GM03348 (cell line): Measurements from ENCODE around the gene RTN4RL2.
A peak's percentile ranks its signal among the peaks of the same experiment; 100 is the strongest.

Source experiments
- DNase-seq: peaks from one replicate; pipeline ENCODE4 v3.0.0; 2012; ENCODE audit warnings: low spot score

RTN4RL2 gene

DNA sequence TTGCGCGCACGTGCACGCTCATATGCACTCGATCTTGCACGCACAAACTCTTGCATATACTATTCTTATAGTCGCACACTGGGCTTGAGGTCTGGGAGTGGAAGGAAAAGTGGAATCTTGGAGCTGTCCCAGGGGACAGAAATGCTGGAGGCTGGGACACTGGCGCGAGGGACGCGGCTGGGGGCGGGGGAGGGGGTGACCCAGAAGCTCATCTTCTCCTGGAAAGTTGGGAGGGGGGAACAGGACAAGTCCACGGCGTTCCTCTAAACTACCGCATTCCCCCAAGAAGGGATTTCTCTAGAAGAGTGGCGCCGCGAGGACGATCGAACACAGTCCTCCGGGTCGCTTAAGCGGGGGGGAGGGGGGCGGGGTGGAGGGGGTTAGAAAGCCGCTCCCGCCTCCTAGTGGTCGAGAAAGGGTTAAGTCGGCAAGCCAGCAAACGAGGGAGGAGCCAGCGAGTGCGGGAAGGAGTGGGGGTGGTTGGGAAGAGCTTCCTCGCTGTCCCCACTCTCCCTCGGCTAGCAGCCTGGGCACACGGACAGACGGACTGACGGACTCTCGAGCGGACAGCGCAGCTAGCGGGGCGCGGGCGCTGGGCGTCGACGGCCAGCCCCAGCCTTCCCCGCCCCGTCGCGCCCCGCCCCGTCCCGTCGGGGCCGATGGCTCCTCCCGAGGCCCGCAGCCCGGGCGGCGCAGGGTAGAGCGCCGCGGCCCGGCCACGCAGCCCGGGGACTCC is at the start of gene RTN4RL2:
Gene RTN4RL2 (plus strand): TSS at position 507 of the 736 bp plus-strand sequence. CDS start 338 bp downstream, outside the sequence.
- DNase-seq: peak; percentile 60

DNA sequence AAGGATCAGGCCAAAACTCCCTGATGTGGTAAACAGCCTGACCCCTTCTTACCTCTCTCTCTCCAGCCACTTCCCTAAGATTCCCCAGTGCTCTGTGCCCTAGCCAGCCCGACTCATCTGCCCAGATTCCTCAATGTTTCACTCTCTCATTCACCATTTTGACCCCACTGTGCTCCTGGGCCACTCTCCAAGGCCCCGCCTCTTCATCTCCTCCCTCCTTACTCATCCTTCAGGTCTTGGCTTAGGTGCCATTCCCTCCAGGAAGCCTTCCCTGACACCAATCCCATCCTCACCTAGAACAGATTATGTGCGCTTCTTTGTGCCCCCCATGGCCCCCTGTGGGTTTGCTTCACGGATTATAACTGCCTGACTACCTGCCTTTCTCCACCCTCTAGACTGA is 46.6 kb upstream of the RTN4RL2 start:
- DNase-seq: no peak

DNA sequence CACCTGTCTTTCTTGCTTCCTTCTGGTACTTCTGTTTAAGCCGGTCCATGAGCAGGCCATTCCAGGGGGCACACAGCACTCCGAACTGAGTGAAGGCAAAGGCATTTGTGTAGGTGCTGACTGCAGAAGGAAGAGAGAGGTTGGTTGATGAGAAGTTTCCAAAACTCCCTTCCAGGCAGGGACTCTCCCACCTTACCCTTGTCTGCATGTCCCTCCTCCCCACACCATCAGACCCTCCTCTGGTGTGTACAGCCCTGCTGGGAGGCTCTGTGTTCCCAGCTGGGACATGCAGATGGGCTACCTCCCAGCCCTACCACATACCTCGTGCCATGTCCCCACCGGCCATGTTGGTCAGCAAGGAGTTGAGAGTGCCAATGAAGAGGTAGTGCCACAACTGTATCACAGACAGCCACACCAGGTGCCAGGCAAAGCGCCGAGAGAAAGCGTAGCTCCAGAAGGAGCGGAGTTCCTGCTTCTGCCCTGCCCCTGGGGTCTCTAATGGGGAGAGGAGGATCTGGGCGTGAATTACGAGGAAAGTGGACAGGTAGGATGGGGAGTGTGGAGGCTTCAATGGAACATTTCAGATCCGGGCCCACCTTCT is 45.6 kb upstream of the RTN4RL2 start:
- DNase-seq: no peak

DNA sequence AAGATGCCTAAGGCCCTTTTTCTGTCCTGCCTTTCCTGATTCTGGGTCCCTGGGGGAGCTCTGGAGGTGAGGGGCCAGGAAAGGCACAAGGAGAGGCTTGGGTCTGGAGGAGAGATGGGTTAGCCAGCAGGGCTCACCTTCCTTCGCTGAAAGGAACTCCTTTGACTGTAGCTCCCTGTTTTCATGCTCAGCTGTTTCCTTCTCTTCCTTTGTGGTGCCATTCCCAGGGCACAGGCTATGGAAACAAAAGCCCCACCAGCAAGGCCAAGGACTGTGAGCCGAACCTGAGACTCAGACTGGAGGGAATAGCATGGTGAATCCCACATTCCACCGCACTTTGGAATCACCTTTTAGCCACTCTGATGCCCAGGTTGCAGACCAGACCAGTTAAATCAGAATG is 43.9 kb upstream of the RTN4RL2 start:
- DNase-seq: no peak

DNA sequence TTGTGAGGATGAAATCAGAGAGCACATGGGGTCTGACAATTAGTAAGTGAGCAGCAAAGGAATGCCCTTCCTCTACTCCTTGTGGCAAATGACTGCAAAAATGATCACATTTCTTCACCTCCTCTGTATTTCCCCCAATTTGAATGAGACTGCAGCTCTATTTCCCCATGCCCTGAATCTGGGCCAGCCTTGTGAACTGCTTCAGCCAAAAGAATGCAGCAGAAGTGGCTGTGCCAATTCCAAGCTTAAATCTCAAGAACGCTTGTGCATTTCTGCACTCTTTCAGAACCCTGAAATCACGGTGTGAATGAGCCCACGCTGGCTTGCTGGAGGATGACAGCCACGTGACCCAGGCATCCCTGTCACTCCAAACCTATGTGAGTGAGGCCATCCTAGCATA is 43.3 kb upstream of the RTN4RL2 start:
- peak; percentile 82 for DNase-seq

DNA sequence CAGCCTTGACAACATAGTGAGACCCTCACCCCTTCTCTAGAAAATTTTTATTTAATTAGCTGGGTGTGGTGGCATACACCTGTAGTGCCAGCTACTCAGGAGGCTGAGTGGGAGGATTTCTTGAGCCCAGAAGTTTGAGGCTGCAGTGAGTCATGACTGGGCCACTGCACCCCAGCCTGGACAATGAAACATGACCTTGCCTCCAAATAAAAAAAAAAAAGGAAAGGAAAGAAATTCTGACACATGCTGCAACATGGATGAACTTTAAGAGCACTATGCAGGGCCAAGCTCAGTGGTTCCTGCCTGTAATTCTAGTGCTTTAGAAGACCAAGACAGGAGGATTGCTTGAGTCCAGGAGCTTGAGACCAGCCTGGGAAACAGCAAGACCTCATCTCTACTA is 42.2 kb upstream of the RTN4RL2 start:
- DNase-seq: no peak

DNA sequence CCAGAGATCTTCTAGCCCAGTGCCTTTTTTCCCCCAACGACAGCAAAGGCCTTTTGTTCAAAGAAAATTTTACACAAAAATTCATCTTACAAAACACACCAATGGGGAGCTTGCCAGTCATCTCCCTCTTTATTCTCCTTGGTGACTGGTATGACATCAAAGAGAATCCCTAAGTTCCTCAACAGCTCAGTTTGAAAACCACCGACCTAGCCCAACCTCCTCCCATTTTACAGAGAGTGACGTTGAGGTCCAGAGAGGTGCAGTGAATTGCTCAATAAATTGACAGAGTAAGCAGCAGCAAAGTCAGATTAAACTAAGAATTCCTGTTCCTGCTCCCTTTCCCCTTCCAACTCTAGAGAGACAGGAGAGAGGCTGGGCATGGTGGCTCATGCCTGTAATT is 41.2 kb upstream of the RTN4RL2 start:
- no peak for DNase-seq

DNA sequence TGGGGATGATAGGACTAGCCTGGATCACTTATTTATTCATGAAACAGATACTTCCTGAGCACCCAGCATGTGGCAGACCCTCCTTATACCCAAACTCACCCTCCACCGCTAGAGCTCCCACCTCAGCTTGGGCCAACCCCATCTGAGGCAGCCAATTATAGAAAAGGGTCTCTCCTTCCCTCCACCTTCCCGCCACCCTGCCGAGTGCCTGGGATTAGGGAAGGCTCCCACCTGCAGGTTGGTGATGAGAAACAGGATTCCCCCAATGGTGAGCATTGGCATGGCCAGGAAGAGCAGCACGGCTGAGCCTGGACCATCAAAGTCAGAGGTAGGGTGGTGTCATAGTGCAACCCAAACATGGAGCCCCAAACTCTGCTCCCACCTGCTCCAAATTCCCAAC is 39.3 kb upstream of the RTN4RL2 start:
- DNase-seq: no peak

DNA sequence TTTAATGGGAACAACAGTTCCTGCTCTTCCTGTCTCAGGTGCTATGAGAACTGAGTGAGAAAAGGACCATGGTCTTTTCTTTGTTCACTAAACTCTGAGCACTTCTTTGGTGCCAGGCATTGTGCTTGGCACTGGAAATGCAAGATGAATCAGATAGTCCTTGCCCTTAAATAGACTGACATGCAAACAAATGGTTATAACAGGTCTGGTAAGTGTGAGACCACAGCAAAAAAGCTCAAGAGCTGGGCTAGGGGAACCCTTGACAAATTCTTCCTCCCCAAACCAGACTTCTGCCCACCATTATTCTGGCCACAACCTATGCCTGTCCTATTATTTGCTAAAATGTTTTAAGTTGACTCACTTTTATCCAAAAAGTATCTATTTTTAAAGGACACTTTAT is 38.5 kb upstream of the RTN4RL2 start:
- DNase-seq: no peak

DNA sequence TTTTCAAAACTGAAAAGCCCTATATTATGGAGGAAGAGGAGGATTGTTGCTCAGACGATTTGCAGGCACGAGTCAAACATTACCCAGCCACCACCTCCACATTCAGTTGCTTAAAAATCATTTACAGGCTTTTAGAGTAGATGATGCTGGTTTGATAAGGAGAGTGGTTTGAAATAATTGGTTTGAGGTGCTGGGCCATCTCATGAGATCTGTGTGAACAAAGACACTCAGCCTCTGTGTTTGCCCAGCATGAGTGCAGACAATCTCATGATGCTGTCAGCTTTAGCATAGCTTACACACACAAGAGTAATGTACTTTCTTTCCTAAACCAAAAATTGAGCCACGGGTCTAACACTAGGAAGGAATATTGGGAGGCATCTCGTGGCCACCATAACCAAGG is 37.7 kb upstream of the RTN4RL2 start:
- no peak for DNase-seq

DNA sequence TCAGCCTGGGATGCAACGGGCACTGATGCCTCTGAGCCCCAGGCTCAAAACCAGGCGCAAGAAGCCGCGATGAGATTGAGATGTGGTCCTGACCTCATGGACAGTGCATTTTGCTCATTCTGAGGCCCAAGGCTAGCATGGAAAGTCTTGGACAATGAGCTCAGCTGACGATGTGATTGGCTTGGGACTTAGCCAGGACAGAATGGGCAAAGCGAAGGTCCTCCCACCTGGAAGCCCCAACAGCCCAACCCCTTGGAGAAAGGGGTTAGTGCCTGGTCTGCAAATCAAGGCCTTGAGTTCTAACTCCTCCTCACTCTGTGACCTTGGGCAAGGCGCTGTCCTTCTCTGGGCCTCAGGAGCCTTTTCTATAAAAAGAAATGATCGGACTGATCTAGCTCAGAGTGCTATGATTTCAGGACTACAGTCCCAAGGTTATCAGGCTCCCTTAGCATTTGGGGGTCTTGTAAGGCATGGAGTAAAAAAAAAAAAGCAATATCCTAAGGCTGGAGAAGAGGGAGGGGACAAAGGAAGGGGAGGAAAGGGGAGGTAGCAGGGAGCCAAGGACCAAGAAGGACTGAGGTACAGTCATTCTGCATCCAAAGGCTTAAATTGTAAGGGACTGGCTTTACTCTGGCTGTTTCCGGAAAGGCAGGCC is 36.1 kb upstream of the RTN4RL2 start:
- no peak for DNase-seq

DNA sequence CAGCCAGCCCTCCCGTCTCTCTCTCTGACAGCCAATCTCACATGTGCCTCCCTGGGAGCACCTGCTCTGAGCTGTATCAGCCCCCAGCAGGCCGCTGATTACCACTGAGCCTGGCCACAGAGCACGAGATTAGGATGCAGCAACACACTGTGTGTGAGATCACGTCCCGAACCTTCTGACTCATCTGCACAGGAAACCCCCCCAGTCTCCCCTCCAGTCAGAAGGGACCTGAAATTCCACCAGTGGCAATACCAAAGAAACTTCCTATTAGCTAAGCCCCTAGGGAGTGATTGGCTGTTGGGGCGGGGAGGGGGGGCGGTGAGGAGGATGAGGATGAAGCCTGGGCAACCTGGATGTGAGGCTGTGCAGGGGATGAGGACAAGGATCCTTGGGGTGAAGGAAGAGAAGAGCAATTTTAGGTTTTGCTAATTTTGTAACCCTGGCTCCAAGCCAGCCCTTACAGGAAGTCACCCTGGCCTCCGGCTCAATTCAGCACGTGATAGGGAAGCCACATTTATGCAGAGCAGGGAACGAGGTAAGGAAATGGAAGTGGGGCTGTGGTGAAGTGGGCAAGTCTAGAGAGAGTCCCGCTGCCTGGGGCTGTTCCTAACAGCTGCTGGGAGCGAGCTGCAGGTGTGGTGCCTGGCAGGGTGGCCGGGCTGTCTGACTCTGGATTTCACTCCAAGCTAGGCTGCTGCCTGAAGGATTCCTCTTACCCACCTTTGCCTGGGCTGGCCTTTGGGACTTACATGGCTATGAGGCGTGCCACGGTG is 35.4 kb upstream of the RTN4RL2 start:
- DNase-seq: peak; percentile 74

DNA sequence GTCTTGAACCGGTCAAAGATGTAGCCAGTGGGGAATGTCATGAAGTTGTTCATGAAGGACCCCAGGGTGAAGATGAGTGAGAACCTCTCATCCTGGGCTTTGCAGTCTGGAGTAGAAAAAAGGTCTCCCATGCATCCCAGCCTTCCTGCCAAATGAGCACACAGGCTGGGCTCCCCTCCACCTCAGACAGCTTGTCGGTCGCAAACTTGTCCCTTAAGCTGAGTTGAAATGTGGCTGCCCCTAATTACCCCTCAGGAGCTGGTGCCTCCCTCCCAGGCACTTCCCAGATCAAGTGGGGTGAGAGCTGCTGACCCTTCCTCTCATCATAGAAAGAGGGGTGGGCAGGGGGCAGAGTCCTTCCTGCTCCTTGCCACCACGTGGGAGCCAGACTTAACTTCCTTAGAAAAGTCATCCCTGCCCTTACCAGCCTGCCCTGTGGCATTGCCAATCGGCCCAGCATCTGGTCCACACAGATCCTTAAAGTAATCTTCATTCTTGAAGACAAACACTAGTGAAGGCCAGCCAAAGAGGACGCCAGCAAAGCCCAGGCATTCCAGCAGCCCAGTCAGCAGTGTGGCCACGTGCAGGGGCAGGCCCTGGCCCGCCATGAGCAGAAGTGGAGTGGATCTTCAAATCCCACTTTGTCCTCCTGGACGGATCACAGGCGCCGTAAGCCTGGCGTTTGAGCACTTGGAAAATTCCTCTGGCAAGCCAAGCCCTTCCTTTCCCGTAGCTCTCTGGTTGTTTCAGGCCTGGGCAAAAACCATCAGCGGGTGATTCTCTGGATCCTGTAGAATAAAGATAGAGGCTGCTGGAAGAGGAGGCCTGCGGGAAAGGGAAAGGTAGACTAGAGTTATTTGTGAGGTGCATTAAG is 34.5 kb upstream of the RTN4RL2 start:
- DNase-seq: peak; percentile 69

DNA sequence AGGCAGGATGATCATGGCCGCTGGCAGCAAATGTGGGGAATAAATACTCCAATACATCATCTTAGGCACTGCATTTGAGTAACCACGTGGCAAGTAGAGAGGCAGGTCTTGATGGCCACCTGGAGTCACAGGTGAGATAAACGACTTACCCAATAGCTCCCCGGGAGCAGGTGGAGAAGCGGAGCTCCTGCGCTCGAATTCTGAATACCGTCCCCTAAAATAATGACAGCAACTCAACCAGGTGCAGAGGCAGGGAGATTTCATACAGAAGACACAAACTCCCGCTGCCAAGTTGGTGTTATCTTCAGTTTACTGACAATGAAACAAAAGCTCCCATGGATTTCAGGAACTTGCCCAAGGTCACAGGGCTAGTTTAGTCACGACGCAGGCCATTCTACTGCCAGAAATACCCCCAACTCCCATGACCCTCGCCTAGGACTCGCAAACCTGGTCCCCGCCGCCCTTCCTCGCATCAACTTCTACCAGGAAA is 33.8 kb upstream of the RTN4RL2 start:
- DNase-seq: no peak

DNA sequence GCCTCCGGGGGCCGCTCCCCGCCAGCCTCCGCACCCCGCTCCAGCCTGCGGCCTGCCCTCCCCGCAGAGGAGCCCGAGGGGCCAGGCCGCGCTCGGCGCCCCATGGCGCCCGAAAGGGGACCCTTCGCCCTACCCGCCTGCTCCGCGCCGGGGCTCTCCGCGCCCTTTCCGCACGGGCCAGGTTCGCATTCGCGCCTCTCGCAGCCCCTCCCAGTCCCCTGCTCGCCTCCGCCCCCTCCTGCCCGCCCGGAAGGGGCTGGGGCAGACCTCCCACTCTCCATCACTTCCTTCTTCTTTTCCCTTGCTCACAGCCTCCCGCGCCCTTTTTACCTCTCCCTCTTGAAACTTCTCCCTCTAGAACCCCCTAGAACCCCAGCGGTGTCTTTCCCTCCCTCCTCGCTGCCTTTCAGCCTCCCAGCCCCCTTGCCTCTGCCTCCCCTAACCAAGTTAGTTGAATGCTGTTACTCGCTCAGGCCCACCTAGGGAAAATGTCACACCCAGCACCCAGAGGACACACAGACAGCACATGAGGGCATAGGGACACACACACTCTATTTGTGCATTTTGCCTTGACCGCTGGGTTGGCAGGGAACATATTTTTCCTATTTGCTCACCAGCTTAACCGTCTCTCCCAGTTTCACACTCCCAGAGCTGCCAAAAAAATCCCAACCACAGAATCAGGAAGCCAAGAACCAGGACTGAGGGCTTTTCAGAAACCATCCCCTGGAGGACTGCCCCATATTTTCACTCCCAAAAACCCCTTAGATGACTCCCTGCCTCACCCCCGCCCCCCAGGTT is 33.2 kb upstream of the RTN4RL2 start, which contains the start of gene SLC43A3:
Gene SLC43A3 (minus strand): TSS at position 193 of the 798 bp plus-strand sequence. CDS start 949 bp downstream, outside the sequence.
- peak; percentile 86 for DNase-seq

DNA sequence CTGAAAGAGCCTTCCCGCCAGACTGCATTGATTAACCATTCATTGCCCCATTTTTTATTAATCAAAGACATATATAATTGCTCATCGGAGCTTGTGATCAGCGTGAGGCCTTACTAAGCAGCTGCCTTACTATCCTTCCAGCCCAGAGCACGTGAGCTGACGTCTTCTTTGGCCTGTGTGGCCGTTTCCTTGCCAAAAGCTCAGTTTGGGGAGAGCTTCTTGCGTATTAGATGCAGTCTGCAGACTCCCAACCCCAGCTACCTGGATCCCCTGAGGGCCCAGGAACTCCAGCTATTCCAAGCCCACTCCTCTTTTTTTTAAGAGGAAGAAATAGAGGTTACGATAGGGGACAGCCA is 32.6 kb upstream of the RTN4RL2 start:
- DNase-seq: peak; percentile 67

DNA sequence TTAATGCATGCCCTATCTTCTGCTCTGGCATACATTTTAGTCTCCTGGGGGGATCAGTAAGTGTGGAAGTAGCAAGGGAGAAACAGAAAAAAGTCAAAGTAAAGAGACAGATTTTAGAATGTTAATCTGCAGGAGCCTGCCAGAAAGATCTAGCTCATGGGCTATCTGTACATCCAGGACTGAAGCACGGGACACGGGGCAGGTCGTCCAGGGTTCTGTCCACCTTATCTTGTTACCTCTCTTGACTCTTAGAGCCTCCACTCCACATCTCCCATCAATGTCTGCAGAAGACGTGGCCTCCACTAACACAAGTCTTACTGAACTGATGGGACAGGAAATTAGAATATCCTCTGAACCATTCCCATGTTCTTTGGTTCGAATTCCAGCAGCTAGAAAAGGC is 31.7 kb upstream of the RTN4RL2 start:
- DNase-seq: no peak

DNA sequence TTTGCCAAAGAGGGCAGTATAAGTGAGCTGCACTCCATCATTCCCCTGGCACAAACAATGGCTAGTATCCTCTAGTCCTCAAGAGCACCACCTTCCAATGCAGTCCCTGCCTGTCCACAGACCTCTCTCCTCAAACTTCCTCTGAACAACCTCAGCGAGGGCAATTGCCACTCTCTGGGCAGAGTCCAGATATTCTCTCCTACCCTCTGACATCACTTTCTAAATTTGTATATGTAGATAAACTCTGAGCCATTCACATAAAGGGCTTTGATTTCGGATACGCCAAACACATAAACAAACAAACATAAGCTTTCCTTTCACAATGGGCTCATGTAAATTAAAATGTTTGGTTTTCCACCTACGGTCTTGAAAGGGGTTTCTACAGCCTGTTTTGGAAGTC is 30.4 kb upstream of the RTN4RL2 start:
- DNase-seq: no peak

DNA sequence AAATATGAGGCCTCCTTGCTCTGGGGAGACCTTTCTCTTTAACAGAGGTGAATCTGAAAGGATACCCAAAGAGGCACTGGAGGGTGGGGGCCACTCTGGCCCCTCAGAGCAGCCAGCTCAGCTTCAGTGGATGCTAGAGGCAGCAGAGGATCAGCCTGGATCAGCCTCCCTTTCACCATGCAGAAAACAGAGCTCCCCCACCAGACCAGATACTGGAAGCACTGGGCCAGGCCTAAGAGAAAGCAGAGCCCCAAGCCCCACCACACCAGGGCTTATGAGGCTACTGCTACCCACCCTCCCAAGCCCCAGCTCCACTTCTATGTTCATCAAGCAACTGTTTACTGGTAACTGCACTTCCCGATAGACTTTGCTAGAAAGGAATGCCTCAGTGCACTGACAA is 29.4 kb upstream of the RTN4RL2 start:
- no peak for DNase-seq

DNA sequence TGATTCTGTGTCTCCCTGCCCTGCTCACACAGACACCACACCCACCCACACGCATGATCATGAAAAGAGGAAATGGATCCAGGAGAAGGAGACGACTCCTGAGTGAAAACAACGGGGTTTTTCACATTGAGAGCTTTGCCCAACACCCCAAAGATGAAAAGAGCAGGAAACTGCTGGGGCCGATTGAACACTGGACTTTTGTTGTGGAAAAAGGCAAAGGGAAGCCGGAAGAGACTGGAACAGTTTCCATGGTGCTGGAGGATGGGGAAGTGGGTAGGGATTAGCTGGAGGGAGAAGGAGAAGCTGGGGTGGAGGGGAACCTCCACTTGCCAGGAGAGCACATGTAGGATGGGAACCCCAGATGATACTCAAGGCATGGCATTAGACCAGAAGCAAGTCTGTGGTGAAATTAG is 28.2 kb upstream of the RTN4RL2 start:
- no peak for DNase-seq
